Astrocyte of the cerebellum (primary cell): ENCODE results near the gene GRK5.
"Not testable (repeated sequence)": the region's sequence is repeated elsewhere in the genome, so short reads cannot be mapped to it uniquely, and the experiment has no call there.

Experiments
- DNase-seq: peaks from one replicate; pipeline ENCODE4 v3.0.0-alpha.2; 2011; ENCODE audit warnings: low read depth
- H3K4me3 ChIP-seq: 2 replicates; pipeline ENCODE4 v1.5.1; 2011; ENCODE audit warnings: mild to moderate bottlenecking, low read depth, low read length, moderate library complexity
- CTCF ChIP-seq: IDR thresholded peaks from 2 replicates; pipeline ENCODE4 v1.5.1; 2012; ENCODE audit warnings: low read length, low read depth, moderate library complexity, mild to moderate bottlenecking; ENCODE audit errors: missing control alignments
- in situ Hi-C: cut with HindIII; loops from 2 replicates; pipeline ENCODE4 v1.10.0; 2017; ENCODE audit warnings: low sequenced_read_pairs

The GRK5 gene

GRCh38 chr10:119231654-119232053, 24.3 kb downstream of the GRK5 start:
- in situ Hi-C loops: no loop called here
- no peak for DNase-seq
- no peak overlapping the region for H3K4me3 ChIP-seq
- TF ChIP-seq CTCF: no peak

GRCh38 chr10:119232439-119232838, 25.1 kb downstream of the GRK5 start:
- H3K4me3 ChIP-seq, in situ Hi-C loops, DNase-seq: not testable (repeated sequence)

- in situ Hi-C loops: no loop called here
Observed at GRCh38 chr10:119233123-119233820, 25.9 kb downstream of the GRK5 start.

GRCh38 chr10:119233821-119234220, 26.4 kb downstream of the GRK5 start:
- H3K4me3 ChIP-seq: no peak overlapping the region
- TF ChIP-seq CTCF: no peak
- in situ Hi-C loops: no loop called here
- DNase-seq: no peak

More at GRCh38 chr10:119233123-119233820, 25.9 kb downstream of the GRK5 start:
- no peak overlapping the region for H3K4me3 ChIP-seq
- TF ChIP-seq CTCF: no peak
- DNase-seq: no peak

- DNase-seq: no peak
- no peak overlapping the region for H3K4me3 ChIP-seq
- no peak for TF ChIP-seq CTCF
- in situ Hi-C loops: no loop called here
Observed at GRCh38 chr10:119235356-119235755, 28.0 kb downstream of the GRK5 start.

GRCh38 chr10:119237722-119238436, 30.5 kb downstream of the GRK5 start:
- no peak for TF ChIP-seq CTCF
- in situ Hi-C loops: no loop called here
- no peak overlapping the region for H3K4me3 ChIP-seq
- no peak for DNase-seq

GRCh38 chr10:119238577-119238976, 31.2 kb downstream of the GRK5 start:
- H3K4me3 ChIP-seq: no peak overlapping the region
- in situ Hi-C loops: no loop called here
- no peak for TF ChIP-seq CTCF
- DNase-seq: no peak

- H3K4me3 ChIP-seq, DNase-seq, in situ Hi-C loops: not testable (repeated sequence)
Observed at GRCh38 chr10:119239015-119239414, 31.6 kb downstream of the GRK5 start.

GRCh38 chr10:119239630-119240029, 32.3 kb downstream of the GRK5 start:
- H3K4me3 ChIP-seq, in situ Hi-C loops, DNase-seq: not testable (repeated sequence)
